K562 (cell line): ENCODE results near the gene STRADB. TPM values are rescaled to one million over a fixed set of nuclear protein-coding genes. Genes with fewer than 3 reads are reported as not detected.

ENCODE experiments used
- AFF4 ChIP-seq: sonication (generic); formaldehyde crosslinking; IDR thresholded peaks from 2 replicates; pipeline ENCODE4 v1.8.0; 2023; ENCODE audit warnings: mild to moderate bottlenecking, missing genetic modification reagents
- EP400 ChIP-seq: fragments of 450-650 bp; IDR thresholded peaks from 2 replicates; pipeline ENCODE4 v1.6.1; 2017; ENCODE audit warnings: antibody characterized with exemption, mild to moderate bottlenecking, moderate library complexity
- FOXK1 ChIP-seq: sonication (generic); formaldehyde crosslinking; IDR thresholded peaks from 2 replicates; pipeline ENCODE4 v1.8.0; 2022; ENCODE audit warnings: missing genetic modification reagents, mild to moderate bottlenecking, borderline replicate concordance
- GATAD2B ChIP-seq: fragments of 450-650 bp; IDR thresholded peaks from 2 replicates; pipeline ENCODE4 v1.6.1; 2017; ENCODE audit warnings: mild to moderate bottlenecking, borderline replicate concordance
- LEF1 ChIP-seq: fragments of 450-650 bp; IDR thresholded peaks from 2 replicates; pipeline ENCODE4 v1.6.1; 2016; ENCODE audit warnings: mild to moderate bottlenecking
- MEF2A ChIP-seq: IDR thresholded peaks from 2 replicates; pipeline ENCODE4 v1.6.1; 2011; ENCODE audit warnings: low read depth, mild to moderate bottlenecking, low read length, moderate library complexity; ENCODE audit not compliant: control insufficient read depth
- MXI1 ChIP-seq: IDR thresholded peaks from 2 replicates; pipeline ENCODE4 v1.6.1; 2011; ENCODE audit warnings: low read depth, mild to moderate bottlenecking, improper control_type of control experiment, low read length
- NFE2 ChIP-seq: IDR thresholded peaks from 2 replicates; pipeline ENCODE4 v1.6.1; 2014; ENCODE audit warnings: antibody characterized with exemption, low read depth
- NFIX ChIP-seq: fragments of 250-450 bp; sonication (Bioruptor Pico); IDR thresholded peaks from 2 replicates; pipeline ENCODE4 v1.4.0; 2020; ENCODE audit warnings: low read depth, mild to moderate bottlenecking, moderate library complexity
- NR2C1 ChIP-seq, 2 experiments: fragments of 450-650 bp; IDR thresholded peaks; 2 replicates each; pipeline ENCODE4 v1.6.1; 2017; ENCODE audit warnings: mild to moderate bottlenecking in 2 of 2, antibody characterized with exemption in 1 of 2, inconsistent platforms in 1 of 2, missing compliant biosample characterization in 1 of 2, missing genetic modification characterization in 1 of 2
- PHB2 ChIP-seq: fragments of 450-650 bp; IDR thresholded peaks from 2 replicates; pipeline ENCODE4 v1.6.1; 2017; ENCODE audit warnings: low read depth
- POLR2AphosphoS5 ChIP-seq: IDR thresholded peaks from 2 replicates; pipeline ENCODE4 v1.6.1; 2011; ENCODE audit warnings: mild to moderate bottlenecking, low read depth, low read length, moderate library complexity; ENCODE audit not compliant: control insufficient read depth, insufficient read depth
- RBM15 ChIP-seq: fragments of 200-400 bp; formaldehyde crosslinking; IDR thresholded peaks from 2 replicates; pipeline ENCODE4 v1.6.1; 2018; ENCODE audit warnings: mild to moderate bottlenecking, low read length, moderate library complexity; ENCODE audit not compliant: insufficient read depth
- RBM25 ChIP-seq: fragments of 200-400 bp; formaldehyde crosslinking; IDR thresholded peaks from 2 replicates; pipeline ENCODE4 v1.6.1; 2018; ENCODE audit warnings: low read length, low read depth, moderate library complexity; ENCODE audit not compliant: severe bottlenecking
- SMAD1 ChIP-seq: fragments of 150-350 bp; IDR thresholded peaks from 2 replicates; pipeline ENCODE4 v1.6.1; 2014; ENCODE audit warnings: low read length, low read depth; ENCODE audit not compliant: partially characterized antibody
- SP1 ChIP-seq: sonication (generic); formaldehyde crosslinking; IDR thresholded peaks from 2 replicates; pipeline ENCODE4 v1.8.1; 2022; ENCODE audit warnings: mild to moderate bottlenecking, missing genetic modification reagents
- ZNF146 ChIP-seq: IDR thresholded peaks from one replicate; pipeline ENCODE4 v1.6.1; 2018; ENCODE audit warnings: missing compliant biosample characterization; ENCODE audit not compliant: unreplicated experiment
- ZNF175 ChIP-seq: fragments of 200-800 bp; sonication (Bioruptor generic); IDR thresholded peaks from 2 replicates; pipeline ENCODE4 v1.6.1; 2016; ENCODE audit warnings: low read depth, mild to moderate bottlenecking, missing genetic modification characterization, missing compliant biosample characterization
- ZNF217 ChIP-seq: sonication (generic); formaldehyde crosslinking; IDR thresholded peaks from 2 replicates; pipeline ENCODE4 v1.8.0; 2022; ENCODE audit warnings: mild to moderate bottlenecking, missing genetic modification reagents
- ZNF408 ChIP-seq: fragments of 250-450 bp; sonication (Bioruptor Pico); IDR thresholded peaks from 2 replicates; pipeline ENCODE4 v1.4.0; 2020; ENCODE audit warnings: low read depth, mild to moderate bottlenecking, moderate library complexity
- ZNF41 ChIP-seq: fragments of 250-450 bp; sonication (Bioruptor Pico); conservative IDR thresholded peaks from 2 replicates; pipeline ENCODE4 v1.4.0; 2020; ENCODE audit warnings: mild to moderate bottlenecking
- ZNF717 ChIP-seq: fragments of 250-450 bp; sonication (Bioruptor Pico); IDR thresholded peaks from 2 replicates; pipeline ENCODE4 v1.5.0; 2021
- polyA plus RNA-seq, 8 experiments: library from polyadenylated mRNA; depleted of rRNA in 4 of 8; stranded (reverse) in 5 of 8; unstranded in 3 of 8; fragments of >200 nt; fragmentation: Nextera tagmentation in 2 of 8; fragmentation: Illumina TruSeq in 1 of 8; extraction: Ambion mirVana in 2 of 8; extraction: Trizol in 1 of 8; gene quantifications; 2 replicates each; pipeline versions ENCODE4 v1.2.1 to v1.2.3, GENCODE V29; 2011 to 2014; ENCODE audit warnings: inconsistent platforms in 1 of 8, missing spikeins in 1 of 8
- total RNA-seq, 7 experiments: library from RNA; depleted of rRNA in 6 of 7; stranded (reverse); fragments of >200 nt in 6 of 7; fragmentation: Illumina TruSeq in 2 of 7; extraction: Trizol in 2 of 7; gene quantifications; 2 replicates each; pipeline versions ENCODE4 v1.2.1 to v1.2.3, GENCODE V29; 2011 to 2021; ENCODE audit warnings: low replicate concordance in 1 of 7
- TF ChIP-seq, protein P1 (sequence below): fragments of 200-800 bp; sonication (Bioruptor generic); IDR thresholded peaks from 2 replicates; pipeline ENCODE4 v1.6.1; 2017; ENCODE audit warnings: missing genetic modification characterization, missing compliant biosample characterization

Gene STRADB
- total and polyA plus RNA-seq, 9 of the 15 experiments (the other 6 are each of a cell fraction or from before 2014, with no cell fraction given), result 6.9 to 30.6 (median 15.7) TPM

DNA sequence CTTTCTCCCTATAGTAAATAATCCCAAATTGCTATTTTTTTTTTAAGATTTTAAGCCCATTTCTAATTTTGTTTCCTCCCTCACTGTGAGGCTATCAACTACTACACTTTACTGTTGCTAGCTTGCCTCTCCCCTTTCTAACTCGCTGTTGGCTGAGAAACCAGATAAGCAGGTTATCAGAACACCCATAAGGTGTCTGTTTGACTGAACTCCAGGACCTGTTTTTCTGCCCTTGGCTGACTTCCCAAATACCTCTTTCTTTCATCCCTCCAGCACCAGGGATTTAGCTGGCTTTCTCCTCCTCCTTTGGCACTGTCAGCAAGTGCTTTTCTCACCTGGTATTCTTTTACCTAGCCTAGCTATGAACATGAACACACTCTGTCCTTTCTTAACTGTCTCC, 11.4 kb upstream of the STRADB start (continued):
- TF ChIP-seq NR2C1 (IDR thresholded peaks at IDR 0.05) (no peak), NR2C1 (tag; IDR thresholded peaks at IDR 0.05) (peak; percentile 18; the same call in 1 of the 2 replicates), MXI1 (no peak; the same call in 1 of the 2 replicates), ZNF41 (CRISPR knock-in tag) (no peak), PHB2 (peak; percentile 88), MEF2A (peak; percentile 50; the same call in 1 of the 2 replicates), RBM25 (no peak), NFIX (no peak), GATAD2B (peak; percentile 22; the same call in 1 of the 2 replicates), FOXK1 (CRISPR knock-in tag) (no peak), AFF4 (no peak), RBM15 (no peak), LEF1 (peak; percentile 76; the same call in 1 of the 2 replicates), EP400 (no peak), SMAD1 (no peak), ZNF175 (no peak), ZNF717 (no peak), ZNF217 (no peak), SP1 (no peak), NFE2 (no peak), POLR2AphosphoS5 (peak; percentile 95), ZNF146 (CRISPR knock-in tag) (no peak), ZNF408 (CRISPR knock-in tag) (no peak)
- TF ChIP-seq, protein P1, sequence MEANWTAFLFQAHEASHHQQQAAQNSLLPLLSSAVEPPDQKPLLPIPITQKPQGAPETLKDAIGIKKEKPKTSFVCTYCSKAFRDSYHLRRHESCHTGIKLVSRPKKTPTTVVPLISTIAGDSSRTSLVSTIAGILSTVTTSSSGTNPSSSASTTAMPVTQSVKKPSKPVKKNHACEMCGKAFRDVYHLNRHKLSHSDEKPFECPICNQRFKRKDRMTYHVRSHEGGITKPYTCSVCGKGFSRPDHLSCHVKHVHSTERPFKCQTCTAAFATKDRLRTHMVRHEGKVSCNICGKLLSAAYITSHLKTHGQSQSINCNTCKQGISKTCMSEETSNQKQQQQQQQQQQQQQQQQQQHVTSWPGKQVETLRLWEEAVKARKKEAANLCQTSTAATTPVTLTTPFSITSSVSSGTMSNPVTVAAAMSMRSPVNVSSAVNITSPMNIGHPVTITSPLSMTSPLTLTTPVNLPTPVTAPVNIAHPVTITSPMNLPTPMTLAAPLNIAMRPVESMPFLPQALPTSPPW (CRISPR knock-in tag), result no peak; the same call in 1 of the 2 replicates
